HepG2 (cell line): ENCODE data around the gene BCL2L1. TPM values are rescaled to one million over a fixed set of nuclear protein-coding genes. Genes with fewer than 3 reads are reported as not detected.
A peak's percentile ranks its signal among the peaks of the same experiment; 100 is the strongest.

Source experiments
- ATF3 ChIP-seq: sonication (generic); formaldehyde crosslinking; IDR thresholded peaks from 2 replicates; pipeline ENCODE4 v1.4.0; 2020; ENCODE audit warnings: missing genetic modification reagents
- ATF4 ChIP-seq, 2 experiments: fragments of 450-650 bp in 1 of 2; sonication (generic) in 1 of 2; formaldehyde crosslinking; IDR thresholded peaks; 2 replicates each; pipeline versions ENCODE4 v1.5.0 to v1.8.0; 2020 to 2022; ENCODE audit warnings: mild to moderate bottlenecking in 1 of 2, missing genetic modification reagents in 1 of 2
- CAMTA2 ChIP-seq: sonication (generic); formaldehyde crosslinking; IDR thresholded peaks from 2 replicates; pipeline ENCODE4 v1.4.0; 2020; ENCODE audit warnings: mild to moderate bottlenecking, missing genetic modification reagents, borderline replicate concordance
- CCDC6 ChIP-seq: sonication (generic); formaldehyde crosslinking; IDR thresholded peaks from 2 replicates; pipeline ENCODE4 v1.8.1; 2022; ENCODE audit warnings: mild to moderate bottlenecking, missing genetic modification reagents, moderate library complexity
- CHD4 ChIP-seq: fragments of 200-600 bp; sonication (generic); IDR thresholded peaks from 2 replicates; pipeline ENCODE4 v1.7.0; 2017; ENCODE audit warnings: mild to moderate bottlenecking, low read length, borderline replicate concordance
- CSRNP1 ChIP-seq: sonication (generic); formaldehyde crosslinking; IDR thresholded peaks from 2 replicates; pipeline ENCODE4 v1.8.1; 2023; ENCODE audit warnings: mild to moderate bottlenecking, missing genetic modification reagents
- DR1 ChIP-seq: sonication (generic); formaldehyde crosslinking; IDR thresholded peaks from 2 replicates; pipeline ENCODE4 v1.8.0; 2021; ENCODE audit warnings: mild to moderate bottlenecking, missing genetic modification reagents, inconsistent platforms
- RBM22 ChIP-seq: fragments of 200-400 bp; formaldehyde crosslinking; optimal IDR thresholded peaks from 2 replicates; pipeline ENCODE3; 2017; ENCODE audit warnings: mild to moderate bottlenecking, low read length, moderate library complexity
- RBM39 ChIP-seq: fragments of 200-400 bp; formaldehyde crosslinking; IDR thresholded peaks from one replicate; pipeline ENCODE4 v1.6.1; 2018; ENCODE audit warnings: antibody characterized with exemption, mild to moderate bottlenecking, low read depth, low read length; ENCODE audit not compliant: poor library complexity, severe bottlenecking
- SALL2 ChIP-seq: sonication (generic); formaldehyde crosslinking; IDR thresholded peaks from 2 replicates; pipeline ENCODE4 v1.8.1; 2023; ENCODE audit warnings: mild to moderate bottlenecking, missing genetic modification reagents, inconsistent platforms
- SIX1 ChIP-seq: sonication (generic); formaldehyde crosslinking; IDR thresholded peaks from 2 replicates; pipeline ENCODE4 v1.4.0; 2020; ENCODE audit warnings: missing genetic modification reagents, borderline replicate concordance
- SIX4 ChIP-seq: sonication (generic); formaldehyde crosslinking; IDR thresholded peaks from 2 replicates; pipeline ENCODE4 v1.4.0; 2020; ENCODE audit warnings: missing genetic modification reagents
- SRY ChIP-seq: sonication (generic); formaldehyde crosslinking; IDR thresholded peaks from 2 replicates; pipeline ENCODE4 v1.8.0; 2022; ENCODE audit warnings: mild to moderate bottlenecking, missing genetic modification reagents
- SUZ12 ChIP-seq: fragments of 150-350 bp; IDR thresholded peaks from 2 replicates; pipeline ENCODE4 v1.6.1; 2014; ENCODE audit warnings: low read depth, low read length
- ZFP90 ChIP-seq: sonication (generic); formaldehyde crosslinking; IDR thresholded peaks from 2 replicates; pipeline ENCODE4 v1.8.0; 2022; ENCODE audit warnings: missing genetic modification reagents, mild to moderate bottlenecking, inconsistent platforms, borderline replicate concordance
- ZNF629 ChIP-seq: sonication (generic); formaldehyde crosslinking; conservative IDR thresholded peaks from 2 replicates; pipeline ENCODE4 v1.5.0; 2020; ENCODE audit warnings: missing genetic modification reagents
- ZNF737 ChIP-seq: sonication (generic); formaldehyde crosslinking; IDR thresholded peaks from 2 replicates; pipeline ENCODE4 v1.5.0; 2020; ENCODE audit warnings: missing genetic modification reagents, mild to moderate bottlenecking, borderline replicate concordance
- polyA plus RNA-seq, 8 experiments: library from polyadenylated mRNA; depleted of rRNA in 3 of 8; stranded (reverse) in 7 of 8; unstranded in 1 of 8; fragments of >200 nt; fragmentation: Illumina TruSeq in 4 of 8; extraction: Trizol in 4 of 8; gene quantifications; 2 replicates each; pipeline versions ENCODE4 v1.2.1 to v1.2.3, GENCODE V29; 2011 to 2016; ENCODE audit warnings: low read depth in 4 of 8, missing spikeins in 1 of 8, mixed read lengths in 1 of 8; ENCODE audit not compliant: insufficient read depth in 1 of 8
- total RNA-seq, 5 experiments: library from RNA; depleted of rRNA; stranded (reverse); fragments of >200 nt; fragmentation: Illumina TruSeq; extraction: Trizol; gene quantifications; 2 replicates each; pipeline ENCODE4 v1.2.3, GENCODE V29; 2016; ENCODE audit warnings: low read depth in 1 of 5
- TF ChIP-seq, protein P1 (sequence below): sonication (generic); formaldehyde crosslinking; IDR thresholded peaks from one replicate; pipeline ENCODE4 v1.5.1; 2020; ENCODE audit warnings: mild to moderate bottlenecking, missing genetic modification reagents; ENCODE audit errors: not compliant biosample characterization
- TF ChIP-seq, protein P2 (sequence below): IDR thresholded peaks from 2 replicates; pipeline ENCODE4 v1.6.1; 2016; ENCODE audit warnings: low read depth, borderline replicate concordance

BCL2L1 gene
- total and polyA plus RNA-seq, 2 of the 13 experiments (the other 11 are each of a cell fraction or from before 2014, with no cell fraction given) = 164 to 258 TPM

DNA sequence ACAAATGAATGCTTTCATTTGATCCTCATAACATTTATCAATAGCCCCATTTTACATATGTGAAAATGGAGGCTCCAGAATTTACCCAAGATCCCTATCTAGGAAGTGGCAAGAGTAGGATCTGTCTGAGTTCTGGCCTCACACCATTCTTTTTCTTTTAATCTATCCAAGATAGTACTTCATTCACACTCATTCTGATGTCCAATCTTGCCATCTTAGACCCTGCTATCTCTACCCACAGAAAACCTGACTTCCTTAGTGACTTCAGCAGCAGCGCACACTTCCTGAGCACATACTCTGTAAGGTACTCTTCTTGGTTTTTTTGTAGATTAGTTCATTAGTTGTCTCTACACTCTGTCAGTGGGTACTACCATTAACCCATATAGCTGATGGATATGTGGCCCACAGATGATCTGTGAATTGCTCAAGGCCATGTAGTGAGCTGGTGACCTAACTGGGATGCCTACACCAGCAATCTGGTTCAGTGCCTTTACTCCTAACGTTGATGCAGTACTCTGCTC, 48.7 kb downstream of the BCL2L1 start (continued):
- TF ChIP-seq CCDC6 (CRISPR knock-in tag) (no peak), ATF3 (CRISPR knock-in tag) (no peak), ATF4 (CRISPR knock-in tag; IDR thresholded peaks at IDR 0.05) (no peak), CAMTA2 (CRISPR knock-in tag) (0 out of 2 replicates have a peak, but pooled peaks have one; percentile 33), CSRNP1 (CRISPR knock-in tag) (no peak), CHD4 (peak; percentile 30; the same call in 1 of the 2 replicates), SIX4 (CRISPR knock-in tag) (no peak), ZNF629 (CRISPR knock-in tag) (peak; percentile 77), SIX1 (CRISPR knock-in tag) (no peak), RBM22 (peak; percentile 99), ZFP90 (CRISPR knock-in tag) (peak; percentile 41; the same call in 1 of the 2 replicates), SUZ12 (no peak), SALL2 (CRISPR knock-in tag) (no peak), ZNF737 (CRISPR knock-in tag) (no peak), DR1 (CRISPR knock-in tag) (no peak), SRY (CRISPR knock-in tag) (no peak), RBM39 (no peak)
- TF ChIP-seq, protein P1, sequence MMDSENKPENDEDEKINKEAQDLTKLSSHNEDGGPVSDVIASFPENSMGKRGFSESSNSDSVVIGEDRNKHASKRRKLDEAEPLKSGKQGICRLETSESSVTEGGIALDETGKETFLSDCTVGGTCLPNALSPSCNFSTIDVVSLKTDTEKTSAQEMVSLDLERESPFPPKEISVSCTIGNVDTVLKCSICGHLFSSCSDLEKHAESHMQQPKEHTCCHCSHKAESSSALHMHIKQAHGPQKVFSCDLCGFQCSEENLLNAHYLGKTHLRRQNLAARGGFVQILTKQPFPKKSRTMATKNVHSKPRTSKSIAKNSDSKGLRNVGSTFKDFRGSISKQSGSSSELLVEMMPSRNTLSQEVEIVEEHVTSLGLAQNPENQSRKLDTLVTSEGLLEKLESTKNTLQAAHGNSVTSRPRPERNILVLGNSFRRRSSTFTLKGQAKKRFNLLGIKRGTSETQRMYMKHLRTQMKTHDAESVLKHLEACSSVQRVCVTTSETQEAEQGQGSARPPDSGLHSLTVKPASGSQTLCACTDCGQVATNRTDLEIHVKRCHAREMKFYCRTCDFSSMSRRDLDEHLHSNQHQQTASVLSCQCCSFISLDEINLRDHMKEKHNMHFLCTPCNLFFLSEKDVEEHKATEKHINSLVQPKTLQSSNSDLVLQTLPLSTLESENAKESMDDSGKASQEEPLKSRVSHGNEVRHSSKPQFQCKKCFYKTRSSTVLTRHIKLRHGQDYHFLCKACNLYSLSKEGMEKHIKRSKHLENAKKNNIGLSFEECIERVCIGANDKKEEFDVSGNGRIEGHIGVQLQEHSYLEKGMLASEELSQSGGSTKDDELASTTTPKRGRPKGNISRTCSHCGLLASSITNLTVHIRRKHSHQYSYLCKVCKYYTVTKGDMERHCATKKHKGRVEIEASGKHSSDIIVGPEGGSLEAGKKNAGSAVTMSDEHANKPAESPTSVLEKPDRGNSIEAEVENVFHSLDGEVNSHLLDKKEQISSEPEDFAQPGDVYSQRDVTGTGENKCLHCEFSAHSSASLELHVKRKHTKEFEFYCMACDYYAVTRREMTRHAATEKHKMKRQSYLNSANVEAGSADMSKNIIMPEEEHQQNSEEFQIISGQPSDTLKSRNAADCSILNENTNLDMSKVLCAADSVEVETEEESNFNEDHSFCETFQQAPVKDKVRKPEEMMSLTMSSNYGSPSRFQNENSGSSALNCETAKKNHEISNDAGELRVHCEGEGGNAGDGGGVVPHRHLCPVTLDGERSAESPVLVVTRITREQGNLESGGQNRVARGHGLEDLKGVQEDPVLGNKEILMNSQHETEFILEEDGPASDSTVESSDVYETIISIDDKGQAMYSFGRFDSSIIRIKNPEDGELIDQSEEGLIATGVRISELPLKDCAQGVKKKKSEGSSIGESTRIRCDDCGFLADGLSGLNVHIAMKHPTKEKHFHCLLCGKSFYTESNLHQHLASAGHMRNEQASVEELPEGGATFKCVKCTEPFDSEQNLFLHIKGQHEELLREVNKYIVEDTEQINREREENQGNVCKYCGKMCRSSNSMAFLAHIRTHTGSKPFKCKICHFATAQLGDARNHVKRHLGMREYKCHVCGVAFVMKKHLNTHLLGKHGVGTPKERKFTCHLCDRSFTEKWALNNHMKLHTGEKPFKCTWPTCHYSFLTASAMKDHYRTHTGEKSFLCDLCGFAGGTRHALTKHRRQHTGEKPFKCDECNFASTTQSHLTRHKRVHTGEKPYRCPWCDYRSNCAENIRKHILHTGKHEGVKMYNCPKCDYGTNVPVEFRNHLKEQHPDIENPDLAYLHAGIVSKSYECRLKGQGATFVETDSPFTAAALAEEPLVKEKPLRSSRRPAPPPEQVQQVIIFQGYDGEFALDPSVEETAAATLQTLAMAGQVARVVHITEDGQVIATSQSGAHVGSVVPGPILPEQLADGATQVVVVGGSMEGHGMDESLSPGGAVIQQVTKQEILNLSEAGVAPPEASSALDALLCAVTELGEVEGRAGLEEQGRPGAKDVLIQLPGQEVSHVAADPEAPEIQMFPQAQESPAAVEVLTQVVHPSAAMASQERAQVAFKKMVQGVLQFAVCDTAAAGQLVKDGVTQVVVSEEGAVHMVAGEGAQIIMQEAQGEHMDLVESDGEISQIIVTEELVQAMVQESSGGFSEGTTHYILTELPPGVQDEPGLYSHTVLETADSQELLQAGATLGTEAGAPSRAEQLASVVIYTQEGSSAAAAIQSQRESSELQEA (CRISPR knock-in tag) = no peak
- TF ChIP-seq, protein P2, sequence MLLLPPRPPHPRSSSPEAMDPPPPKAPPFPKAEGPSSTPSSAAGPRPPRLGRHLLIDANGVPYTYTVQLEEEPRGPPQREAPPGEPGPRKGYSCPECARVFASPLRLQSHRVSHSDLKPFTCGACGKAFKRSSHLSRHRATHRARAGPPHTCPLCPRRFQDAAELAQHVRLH (CRISPR knock-in tag) = no peak
